Astrocyte (in vitro differentiated cells and primary cell): Measurements from ENCODE around the gene GJC1.

ENCODE experiments used
- EZH2 ChIP-seq: IDR thresholded peaks from 2 replicates; pipeline ENCODE4 v1.6.1; 2012; ENCODE audit warnings: mild to moderate bottlenecking, low read length, inconsistent platforms; ENCODE audit not compliant: insufficient read depth
- TF ChIP-seq, protein P1 (sequence below): IDR thresholded peaks from 2 replicates; pipeline ENCODE4 v1.5.1; 2011; ENCODE audit warnings: low read depth, mild to moderate bottlenecking, inconsistent platforms, low read length, moderate library complexity; ENCODE audit not compliant: insufficient read depth

DNA sequence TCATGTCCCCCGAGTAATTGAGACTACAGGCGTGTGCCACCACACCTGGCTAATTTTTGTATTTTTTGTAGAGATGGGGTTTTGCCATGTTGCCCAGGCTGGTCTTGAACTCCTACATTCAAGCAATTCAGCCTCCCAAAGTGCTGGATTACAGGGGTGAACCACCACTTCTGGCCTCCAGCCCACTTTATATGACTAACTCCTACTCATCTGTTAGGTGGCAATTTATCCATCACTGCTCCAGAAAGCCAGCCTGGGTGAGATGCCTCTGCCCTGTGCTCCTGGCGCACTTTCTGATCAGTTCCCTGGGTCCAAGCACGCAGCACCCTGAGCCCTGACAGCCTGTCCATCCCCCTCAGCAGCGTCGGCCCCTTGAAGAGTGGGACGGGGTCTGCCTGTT is 41.9 kb downstream of the GJC1 start:
- TF ChIP-seq, protein P1, sequence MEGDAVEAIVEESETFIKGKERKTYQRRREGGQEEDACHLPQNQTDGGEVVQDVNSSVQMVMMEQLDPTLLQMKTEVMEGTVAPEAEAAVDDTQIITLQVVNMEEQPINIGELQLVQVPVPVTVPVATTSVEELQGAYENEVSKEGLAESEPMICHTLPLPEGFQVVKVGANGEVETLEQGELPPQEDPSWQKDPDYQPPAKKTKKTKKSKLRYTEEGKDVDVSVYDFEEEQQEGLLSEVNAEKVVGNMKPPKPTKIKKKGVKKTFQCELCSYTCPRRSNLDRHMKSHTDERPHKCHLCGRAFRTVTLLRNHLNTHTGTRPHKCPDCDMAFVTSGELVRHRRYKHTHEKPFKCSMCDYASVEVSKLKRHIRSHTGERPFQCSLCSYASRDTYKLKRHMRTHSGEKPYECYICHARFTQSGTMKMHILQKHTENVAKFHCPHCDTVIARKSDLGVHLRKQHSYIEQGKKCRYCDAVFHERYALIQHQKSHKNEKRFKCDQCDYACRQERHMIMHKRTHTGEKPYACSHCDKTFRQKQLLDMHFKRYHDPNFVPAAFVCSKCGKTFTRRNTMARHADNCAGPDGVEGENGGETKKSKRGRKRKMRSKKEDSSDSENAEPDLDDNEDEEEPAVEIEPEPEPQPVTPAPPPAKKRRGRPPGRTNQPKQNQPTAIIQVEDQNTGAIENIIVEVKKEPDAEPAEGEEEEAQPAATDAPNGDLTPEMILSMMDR, result no peak
- TF ChIP-seq EZH2, result no peak
